HG02588 (cell line): ENCODE data around the gene NCKAP1.
"Not testable (repeated sequence)": the region's sequence is repeated elsewhere in the genome, so short reads cannot be mapped to it uniquely, and the experiment has no call there.

Experiments used
- ATAC-seq: cut with Tn5 transposase; IDR thresholded peaks from one replicate; pipeline ENCODE4 v1.9.1; 2021; ENCODE audit warnings: mild to moderate bottlenecking, moderate library complexity; ENCODE audit not compliant: unreplicated experiment

NCKAP1 gene

DNA sequence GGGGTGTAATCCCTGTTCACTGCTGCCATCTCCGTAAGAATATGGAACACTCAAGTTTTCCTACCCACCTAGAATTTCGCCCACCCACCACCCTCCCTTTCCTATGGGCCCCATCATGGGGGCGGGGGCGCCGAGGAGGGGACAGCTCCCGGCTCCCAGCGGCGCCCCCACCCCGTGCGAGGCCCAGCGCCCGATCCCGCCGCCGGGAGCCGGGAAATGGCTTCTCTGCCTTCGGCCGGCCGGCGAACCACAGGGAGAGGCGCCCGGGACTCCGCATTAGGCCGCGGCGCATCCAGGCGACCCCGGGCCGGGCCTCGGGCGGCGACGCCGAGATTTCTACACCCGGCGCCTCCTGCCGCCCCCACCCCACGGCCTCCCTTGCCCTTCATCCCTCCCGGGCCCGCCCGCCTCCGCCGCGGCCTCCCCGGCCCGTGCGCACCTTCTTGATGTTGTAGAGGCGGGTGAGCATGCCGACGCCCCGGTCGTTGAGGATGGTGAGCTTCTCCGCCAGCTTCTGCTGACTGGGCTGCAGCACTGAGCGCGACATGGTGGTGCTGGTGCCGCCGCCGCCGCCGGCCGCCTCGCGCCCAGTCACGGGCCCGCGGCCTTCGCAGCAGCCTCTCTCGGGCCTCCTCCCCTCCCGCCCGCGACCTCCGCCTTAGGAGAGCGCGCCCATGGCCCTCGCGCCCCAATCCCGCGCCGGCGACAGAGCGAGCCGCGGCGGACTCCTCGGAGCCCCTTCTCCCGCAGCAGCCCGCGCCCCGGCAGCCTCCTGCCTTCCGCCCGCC, 510 bp downstream of the NCKAP1 start:
- ATAC-seq, result peak; percentile 43

DNA sequence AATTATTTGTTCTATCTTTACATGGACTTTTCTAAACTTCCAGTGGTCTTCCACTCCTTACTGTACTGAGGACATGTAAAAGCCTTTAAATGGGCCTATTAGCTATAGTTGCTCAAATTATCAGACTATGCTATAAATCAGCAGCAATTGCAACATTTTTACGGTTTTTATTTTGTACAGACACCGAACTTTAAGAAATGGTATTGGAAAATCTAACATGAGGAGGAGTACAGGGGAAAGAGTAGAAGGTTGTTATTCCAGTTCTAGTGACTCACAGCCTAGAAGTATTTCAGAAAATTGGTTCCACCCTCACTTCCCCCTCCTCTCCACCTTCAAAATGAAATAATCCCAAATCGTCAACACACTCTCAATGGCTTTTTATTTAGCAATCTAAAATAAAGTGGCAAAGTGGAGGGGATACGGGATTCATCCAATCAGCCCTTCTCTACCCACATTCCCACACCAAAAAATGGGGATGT, 1.1 kb downstream of the NCKAP1 start:
- ATAC-seq, result no peak

DNA sequence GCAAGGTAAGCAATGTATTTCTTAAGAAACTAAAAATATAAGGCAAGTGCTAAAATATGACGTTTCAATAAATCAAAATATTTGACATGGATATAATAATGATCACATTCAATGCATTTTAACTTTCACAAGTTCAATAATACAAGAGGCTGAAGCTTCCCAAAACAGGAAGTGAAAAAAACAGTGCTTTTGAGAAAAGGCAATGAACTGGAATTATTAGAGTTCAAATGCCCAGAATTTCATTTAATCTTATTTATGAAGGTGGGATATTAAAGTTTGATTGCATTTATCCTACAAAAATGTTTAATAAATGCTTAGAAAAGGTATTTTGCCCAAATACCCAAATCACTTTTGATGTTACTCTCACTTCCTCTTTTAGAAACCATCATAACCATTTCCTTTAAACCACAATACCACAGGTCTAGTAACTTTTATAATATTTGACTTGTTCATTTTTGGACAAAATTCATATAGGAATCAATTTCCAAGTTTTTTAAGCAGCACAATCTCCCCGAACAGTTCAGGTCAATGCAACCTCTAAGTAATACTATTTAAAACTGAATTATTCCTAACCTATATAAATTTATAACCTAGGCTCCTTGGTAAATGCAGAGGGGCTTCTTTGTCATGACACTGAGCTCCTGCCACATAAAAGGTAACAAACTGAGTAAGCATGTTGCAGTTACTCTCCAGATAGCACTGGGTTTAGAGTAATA, 2.1 kb downstream of the NCKAP1 start:
- ATAC-seq, result peak; percentile 41

DNA sequence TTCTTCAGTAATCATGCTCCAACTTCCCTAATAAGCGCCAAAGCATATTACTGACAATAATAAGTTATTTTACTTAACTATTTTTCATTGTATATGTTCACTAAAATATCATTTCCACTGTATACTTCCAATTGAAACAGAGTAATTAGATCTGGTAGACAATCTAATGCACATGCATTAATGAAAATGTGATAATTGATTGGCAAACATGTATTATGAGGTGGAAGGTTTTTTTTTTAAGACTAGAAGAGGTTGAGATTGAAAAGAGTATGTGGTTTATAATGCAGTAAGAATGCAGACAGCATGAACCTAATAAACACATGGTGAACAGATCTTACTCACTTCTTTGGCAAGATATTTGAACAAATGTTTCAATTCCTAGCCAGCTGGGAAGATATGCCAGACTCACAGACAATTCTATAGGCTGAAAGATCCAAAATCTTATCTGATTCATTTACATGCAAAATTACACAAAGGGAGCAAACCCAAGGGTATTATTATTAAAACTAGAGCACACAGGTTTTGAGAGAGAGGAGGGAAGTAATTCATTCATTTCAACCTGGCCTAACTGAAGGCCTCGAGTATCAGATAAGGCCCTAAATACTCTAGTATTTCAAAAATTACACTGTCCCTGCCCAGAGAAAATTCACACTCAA, 2.8 kb downstream of the NCKAP1 start:
- ATAC-seq, result no peak

DNA sequence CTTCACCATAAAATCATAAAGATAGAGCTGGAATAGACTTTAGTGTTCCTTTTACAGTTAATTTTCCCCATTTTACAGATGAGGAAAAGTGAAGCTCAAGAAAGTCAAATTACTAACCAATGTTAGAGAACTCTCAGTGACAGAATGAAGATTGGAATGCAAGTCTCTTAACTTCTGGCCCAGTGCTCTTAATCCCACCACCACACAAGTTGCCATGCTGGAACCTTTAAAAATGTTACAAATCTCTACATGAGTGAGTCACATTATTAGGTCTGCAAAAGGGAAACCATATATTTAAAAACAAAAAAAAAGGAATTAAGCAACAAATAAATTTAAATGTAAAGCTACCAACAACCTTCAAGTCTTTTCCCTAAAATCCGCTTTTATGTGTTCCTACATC, 3.5 kb downstream of the NCKAP1 start:
- ATAC-seq, result no peak

DNA sequence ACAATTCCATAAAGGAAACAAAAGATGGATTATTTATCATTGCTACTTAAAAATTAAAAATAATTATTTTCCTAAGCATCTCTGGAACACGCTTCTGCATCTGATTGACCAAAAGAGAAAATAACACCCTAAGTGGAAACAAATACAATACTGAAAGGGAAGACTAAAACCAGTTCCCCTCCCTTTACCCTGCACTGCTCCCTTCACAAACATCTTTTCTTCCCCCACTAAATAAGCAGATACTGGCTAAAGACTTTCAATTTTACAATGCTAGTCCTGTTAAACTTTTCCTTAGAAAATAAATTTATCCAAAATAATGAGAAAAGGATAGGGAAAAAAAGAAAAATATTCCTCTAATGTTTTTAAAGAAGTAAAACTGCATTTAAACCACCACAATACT, 4.3 kb downstream of the NCKAP1 start:
- ATAC-seq, result no peak

DNA sequence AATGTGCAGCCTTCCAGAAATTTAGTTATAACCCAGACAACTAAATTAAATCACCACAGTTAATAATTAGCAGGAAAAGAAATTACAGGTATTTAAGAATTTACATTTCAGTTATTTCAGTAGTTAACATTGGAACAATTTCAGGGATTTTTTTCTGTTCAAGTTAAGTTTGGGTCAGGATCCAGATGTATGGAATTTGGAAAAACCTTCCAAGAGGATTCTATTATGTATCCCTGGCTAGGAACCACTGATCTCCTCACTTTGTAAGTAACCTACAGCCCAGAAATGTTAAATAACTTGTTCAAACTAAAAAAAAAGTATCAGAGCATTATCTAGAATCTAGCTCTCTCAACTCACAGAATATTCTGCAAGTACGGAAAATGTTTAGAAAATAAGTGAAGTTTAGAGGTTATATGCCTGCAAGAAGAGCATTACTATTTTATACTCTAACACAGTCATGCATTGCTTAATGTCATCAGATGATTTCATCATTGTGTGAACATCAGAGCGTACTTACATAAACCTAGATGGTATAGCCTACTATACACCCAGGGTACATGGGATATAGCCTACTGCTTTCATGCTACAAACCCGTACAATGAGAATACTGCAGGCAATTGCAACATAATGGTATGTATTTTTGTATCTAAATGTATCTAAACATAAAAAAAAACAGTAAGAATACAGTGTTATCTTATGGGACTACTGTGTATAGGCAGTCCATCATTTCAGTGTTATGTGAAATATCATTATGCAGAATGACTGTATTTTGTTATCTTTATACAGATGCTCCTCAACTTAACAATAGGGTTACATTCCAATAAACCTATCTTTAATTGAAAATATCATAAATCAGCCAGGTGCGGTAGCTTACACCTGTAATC, 6.1 kb downstream of the NCKAP1 start:
- no peak for ATAC-seq

DNA sequence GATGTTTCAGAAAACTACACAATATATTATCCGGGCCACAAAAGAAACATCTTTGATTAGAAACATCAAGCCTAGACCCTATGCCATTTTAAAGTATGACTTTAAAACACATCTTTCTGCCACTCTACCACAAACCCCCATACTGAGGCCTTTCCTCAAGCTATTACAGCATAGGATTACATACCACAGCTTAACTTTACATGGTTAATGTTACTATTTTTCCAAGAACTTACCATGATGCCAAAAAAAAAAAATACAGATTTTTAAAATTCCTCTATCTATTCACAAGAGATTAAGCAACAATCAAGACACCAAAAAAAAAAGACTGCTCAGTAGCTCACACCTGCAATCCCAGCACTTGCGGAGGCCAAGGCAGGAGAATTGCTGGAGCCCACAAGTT, 9.0 kb downstream of the NCKAP1 start:
- no peak for ATAC-seq

DNA sequence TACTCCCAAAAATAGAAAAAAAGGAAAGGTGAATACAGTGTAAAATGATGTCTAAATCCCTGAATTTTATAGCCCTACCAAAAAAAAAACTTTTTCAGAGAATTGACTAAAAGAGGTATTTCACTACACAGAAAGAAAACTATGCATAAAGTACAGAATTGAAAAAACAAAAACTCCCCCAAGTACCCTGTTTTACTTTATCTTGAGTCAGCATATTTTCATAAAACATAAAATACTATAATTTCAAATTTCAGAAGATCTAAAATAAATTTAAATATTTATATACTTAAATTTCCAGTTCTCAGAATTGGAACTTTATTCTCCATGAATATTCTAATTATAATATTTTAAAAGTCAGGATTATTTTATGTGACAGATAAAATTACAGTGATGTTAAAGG, 10.1 kb downstream of the NCKAP1 start:
- ATAC-seq, result no peak

DNA sequence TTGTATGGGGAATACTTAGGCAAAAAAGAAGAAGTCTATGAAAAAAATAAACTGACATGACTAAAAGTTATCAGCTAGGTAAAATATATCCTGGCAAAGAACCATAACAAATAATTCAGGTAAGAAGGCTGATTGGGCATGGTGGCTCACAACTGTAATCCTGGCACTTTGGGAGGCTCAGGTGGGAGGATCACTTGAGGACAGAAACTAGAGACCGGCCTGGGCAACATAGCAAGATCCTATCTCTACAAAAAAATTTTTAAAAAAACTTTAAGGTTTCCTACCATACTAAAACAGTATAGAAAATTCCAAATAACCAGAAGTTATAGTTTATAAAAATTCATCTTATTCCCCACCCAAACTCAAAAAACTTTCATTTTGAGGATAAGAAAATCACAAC, 10.8 kb downstream of the NCKAP1 start:
- no peak for ATAC-seq

DNA sequence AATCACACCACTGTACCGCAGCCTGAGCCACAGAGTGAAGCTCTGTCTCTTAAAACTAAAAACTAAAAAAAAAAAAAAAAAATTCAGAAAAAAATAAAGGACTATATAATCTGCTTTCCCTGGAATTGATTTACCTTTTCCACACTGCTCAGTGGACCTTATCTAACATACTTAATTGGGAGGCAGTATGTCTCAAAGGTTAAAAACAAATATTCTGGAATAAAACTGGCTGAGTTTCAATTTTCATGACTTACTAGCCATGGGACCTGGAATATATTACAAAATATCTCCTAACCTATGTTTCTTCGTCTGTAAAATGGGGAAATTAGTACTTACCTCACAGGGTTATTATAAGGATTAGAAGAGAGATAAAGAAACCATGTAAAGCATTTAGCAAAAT, 11.8 kb downstream of the NCKAP1 start:
- no peak for ATAC-seq

DNA sequence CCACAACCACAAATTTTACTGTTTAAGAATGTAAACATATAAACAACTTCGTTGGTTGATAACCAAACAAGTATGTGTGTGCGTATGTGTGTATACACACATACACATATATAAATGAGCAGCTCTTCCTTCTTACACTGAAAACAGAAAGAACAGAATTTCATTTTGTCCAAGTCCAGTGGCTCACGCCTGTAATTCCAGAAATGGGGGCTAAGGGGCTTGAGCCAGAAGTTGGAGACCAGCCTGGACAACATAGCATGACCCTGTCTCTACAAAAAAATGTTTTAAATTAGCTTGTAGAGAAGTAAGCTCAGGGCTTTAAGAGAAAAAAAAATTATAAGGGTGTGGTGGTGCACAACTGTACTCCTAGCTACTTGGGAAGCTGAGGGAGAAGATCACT, 12.3 kb downstream of the NCKAP1 start:
- no peak for ATAC-seq

DNA sequence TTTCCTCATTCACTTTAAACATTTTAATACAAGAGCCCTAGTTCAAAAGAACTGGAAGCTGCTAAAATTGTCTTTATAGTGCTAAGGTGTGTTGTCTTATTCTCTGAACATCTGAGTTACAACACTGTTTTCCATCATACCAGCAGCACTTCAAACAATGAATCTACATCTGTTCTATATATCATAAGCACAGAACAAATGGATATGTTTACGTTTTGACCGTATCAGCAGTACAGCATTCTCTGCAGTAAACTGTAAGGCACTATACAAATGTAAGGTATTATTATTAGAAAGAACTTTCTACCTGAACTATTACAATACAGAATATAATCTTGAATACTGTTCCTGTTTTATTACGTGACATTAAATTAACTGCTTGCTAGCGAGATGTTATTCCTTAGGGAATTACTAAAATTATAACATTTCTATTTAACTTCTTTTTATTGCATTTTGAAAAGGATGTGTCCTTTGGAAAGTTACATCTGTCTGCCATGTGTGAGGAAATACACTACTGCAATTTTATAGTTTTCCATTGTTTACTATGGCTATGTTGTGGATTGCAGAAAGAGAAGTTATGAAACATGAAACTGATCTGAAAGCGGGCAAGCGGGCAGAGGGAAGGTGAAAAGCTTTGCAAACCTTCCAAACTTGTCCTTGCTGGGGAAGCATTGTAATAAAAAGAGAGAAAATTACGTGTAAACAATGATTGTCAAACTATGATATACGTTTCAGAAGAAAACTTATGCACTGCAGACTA, 13.7 kb downstream of the NCKAP1 start:
- no peak for ATAC-seq

DNA sequence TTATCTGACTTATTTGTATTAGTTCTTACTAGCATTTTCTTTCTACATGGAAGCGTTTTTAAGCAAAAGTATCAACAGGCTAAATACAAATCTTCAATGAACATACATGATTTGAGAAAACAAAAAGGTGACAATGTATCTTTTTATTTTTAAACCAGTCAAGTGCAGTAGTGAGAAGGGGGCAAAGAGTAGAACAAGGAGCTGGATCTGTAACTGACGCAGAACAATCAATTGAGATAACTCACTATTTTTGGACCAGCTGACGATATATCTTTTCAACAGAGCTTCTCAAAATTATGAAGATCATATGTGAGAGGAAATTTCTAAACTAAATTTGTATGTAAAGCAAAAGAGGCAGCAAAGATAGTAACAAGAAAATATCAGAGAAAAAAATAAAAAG, 15.5 kb downstream of the NCKAP1 start:
- no peak for ATAC-seq

DNA sequence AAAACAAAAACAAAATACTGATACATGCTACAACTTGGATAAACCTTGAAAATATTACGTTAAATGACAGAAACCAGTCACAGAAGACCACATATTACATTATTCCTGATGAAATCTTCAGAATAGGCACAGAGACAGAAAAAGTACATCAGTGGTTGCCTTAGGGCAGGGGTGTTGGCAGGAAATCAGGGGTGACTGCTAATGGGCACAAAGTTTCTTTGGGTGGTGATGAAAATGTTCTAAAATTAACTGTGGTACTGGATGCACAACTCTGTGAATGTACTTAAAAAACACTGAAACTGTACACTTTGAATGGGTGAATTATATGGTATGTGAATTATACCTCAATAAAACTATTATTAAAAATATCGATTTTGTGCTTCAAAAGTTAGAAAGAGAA, 16.6 kb downstream of the NCKAP1 start:
- no peak for ATAC-seq

DNA sequence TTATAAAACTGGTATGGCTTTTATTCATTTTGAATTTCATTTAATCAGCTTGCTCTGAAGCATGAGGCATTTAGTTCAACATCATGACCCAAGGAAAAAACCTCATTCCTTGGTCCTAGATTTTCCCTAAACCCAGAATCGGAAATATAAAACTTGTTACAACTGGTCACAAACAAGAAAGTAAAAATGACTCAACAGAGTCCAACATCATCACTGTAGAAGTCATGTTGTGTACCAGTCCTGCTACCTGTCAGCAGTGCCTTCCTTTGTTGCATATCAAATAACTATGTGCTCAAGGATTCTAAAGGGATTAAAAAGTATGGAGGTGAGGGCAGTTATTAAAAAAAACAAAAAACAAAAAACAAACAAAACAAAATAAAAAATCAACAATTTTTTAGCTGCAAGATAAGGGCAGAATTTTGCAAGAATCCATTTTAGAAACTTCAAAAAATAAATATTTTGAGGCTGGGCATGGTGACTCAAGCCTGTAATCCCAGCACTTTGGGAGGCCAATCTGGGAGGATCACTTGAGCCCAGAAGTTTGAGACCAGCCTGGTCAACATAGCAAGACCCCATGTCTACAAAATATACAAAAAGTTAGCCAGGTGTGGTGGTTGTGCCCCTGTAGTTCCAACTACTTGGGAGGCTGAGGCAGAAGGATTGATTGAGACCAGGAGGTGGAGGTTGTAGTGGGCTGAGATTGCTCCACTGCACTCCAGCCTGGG, 18.4 kb downstream of the NCKAP1 start:
- ATAC-seq, result no peak

DNA sequence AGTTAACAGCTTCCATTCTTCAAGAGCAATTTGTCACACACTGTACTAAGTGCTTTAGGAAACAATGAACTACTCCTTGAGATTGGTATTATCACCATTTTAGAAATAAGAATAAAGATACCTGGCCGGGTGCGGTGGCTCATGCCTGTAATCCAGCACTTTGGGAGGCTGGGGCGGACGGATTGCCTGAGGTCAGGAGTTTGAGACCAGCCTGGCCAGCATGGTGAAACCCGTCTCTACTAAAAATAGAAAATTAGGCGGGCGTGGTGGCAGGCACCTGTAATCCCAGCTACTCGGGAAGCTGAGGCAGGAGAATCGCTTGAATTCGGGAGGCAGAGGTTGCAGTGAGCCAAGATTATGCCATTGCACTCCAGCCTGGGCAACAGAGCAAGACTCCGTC, 20.4 kb downstream of the NCKAP1 start:
- ATAC-seq, result not testable (repeated sequence)

DNA sequence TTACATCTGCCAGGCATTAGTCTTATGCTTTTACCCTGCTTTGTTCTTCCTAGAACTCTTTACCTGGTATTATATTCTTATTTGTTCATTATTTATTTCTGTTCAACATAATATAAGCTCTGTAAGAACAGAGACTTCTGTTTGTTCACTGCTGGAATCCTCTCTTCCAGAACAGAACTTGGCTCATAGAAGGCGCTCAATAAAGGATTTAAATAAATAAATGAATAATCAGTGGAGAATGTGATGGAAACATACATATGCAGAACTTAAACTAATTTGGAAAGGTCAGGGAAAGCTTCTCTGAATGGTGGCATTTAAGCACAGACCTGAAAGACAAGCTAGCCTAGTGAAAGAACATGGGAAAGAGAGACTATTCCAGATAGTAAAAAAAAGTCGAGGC, 24.3 kb downstream of the NCKAP1 start:
- ATAC-seq, result no peak

DNA sequence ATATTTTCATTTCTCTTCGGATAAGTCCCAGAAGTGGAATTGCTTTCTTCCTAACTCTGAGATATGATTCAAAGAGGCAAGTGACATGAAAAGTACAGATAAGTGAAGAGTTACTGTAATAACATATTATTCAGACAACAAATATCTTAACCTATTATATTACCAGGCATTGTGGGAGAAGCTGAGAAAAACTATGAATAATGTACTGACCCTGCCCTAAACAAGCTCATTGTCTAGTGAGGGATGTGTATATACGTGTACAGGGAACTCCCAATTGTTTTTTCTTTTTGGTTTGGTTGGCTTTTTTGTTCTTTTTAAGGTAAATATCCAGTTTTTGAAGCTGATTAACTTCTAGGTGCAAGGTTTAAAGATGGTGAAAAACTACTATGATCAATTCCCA, 26.5 kb downstream of the NCKAP1 start:
- no peak for ATAC-seq

DNA sequence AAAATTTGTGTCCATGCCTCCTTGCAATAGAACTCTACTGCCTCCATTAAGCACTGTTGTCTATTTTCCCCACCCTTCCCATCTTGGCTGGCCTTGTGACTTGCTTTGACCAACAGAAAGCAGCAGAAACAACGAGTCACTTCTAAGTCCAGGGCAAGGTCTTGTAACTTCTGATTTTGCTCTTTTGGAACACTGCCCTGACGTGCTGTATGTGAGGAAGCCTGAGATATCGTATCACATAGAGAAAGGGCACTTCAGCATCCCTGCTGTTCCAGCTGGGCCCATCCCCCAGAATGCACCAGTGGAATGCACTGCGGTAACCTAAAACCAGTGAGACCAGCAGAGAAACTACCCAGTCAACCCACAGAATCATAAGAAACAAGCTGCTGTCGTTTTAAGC, 28.1 kb downstream of the NCKAP1 start:
- no peak for ATAC-seq
